ENCODE data around the gene AUTS2. TPM values are rescaled to one million over a fixed set of nuclear protein-coding genes. Genes with fewer than 3 reads are reported as not detected.

Gene AUTS2
- total RNA-seq, 1 experiment from 2014 or later: 42.1 TPM

DNA sequence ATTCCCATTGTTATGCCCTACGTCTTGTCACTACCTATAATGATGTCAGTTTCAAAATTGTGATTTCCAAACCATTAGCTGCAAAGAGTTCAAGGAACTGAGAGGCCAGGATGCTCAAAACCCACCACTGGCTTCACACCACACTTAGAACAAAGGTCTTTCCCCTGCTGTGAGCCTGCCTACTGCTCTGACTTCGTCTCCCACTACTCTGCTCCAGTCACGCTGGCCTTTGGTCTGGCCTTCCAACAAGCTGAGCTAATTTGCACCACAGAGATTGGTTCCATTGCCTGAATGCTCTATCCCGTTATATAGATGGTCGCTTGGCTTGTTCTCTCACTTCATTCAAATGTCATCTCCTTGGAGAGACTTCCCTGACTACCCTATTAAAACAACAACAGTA is 961.5 kb downstream of the AUTS2 start:
- H3K27me3 ChIP-seq (replicated peaks; ENCODE audit: insufficient read depth, low read depth, low read length, poor library complexity): no peaks in the 10 kb centered on the region
- no peak for TF ChIP-seq EZH2 (IDR thresholded peaks at IDR 0.05; ENCODE audit: borderline replicate concordance, low read depth, low read length, poor library complexity, severe bottlenecking)
- TF ChIP-seq CTCF (conservative IDR thresholded peaks at IDR 0.05; ENCODE audit: low read depth, low read length): no peak
- DNase-seq (ENCODE audit: low spot score): no peak
- no peaks in the 10 kb centered on the region for H3K9me3 ChIP-seq (ENCODE audit: low read depth, low read length, poor library complexity, severe bottlenecking)
- intact Hi-C loops (cut with micrococcal nuclease; ENCODE audit: unreplicated experiment): no loop called here
- H3K4me3 ChIP-seq (ENCODE audit: low read depth, low read length, poor library complexity, severe bottlenecking): no peak overlapping the region
- H3K27ac ChIP-seq (ENCODE audit: low read depth, low read length, poor library complexity, severe bottlenecking): no peak overlapping the region
- BruUV-seq (replicated peaks): no TSS peak
- H3K36me3 ChIP-seq (ENCODE audit: insufficient read depth, low read length, poor library complexity, severe bottlenecking): no peaks in the 10 kb centered on the region
- no peaks in the 10 kb centered on the region for H3K4me1 ChIP-seq (ENCODE audit: insufficient read depth, low read length, poor library complexity, severe bottlenecking)
- ChIA-PET CTCF (no interaction called here), POLR2A (ENCODE audit: low non-redundant PET) (no interaction called here)

DNA sequence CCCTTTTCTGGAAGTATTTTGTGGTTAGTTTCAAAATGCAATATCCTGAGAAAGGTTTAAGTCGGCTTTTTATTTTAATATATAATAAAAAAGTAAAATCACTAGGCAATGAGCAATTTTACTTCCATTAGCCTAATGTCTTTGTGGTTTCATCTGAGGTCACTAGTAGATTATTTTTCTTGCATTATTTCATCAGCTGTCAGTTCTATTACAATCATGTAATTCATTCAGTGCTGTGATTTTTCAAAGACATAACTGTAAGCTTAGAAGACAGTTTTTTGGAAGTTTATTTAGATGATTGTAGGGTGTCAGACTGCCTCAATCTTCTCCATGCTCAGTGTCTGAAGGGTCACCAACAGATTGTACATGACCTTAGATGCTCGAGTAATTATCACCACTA is 965.7 kb downstream of the AUTS2 start:
- no peaks in the 10 kb centered on the region for H3K36me3 ChIP-seq (ENCODE audit: insufficient read depth, low read length, poor library complexity, severe bottlenecking)
- no peak overlapping the region for H3K27ac ChIP-seq (ENCODE audit: low read depth, low read length, poor library complexity, severe bottlenecking)
- no peaks in the 10 kb centered on the region for H3K4me1 ChIP-seq (ENCODE audit: insufficient read depth, low read length, poor library complexity, severe bottlenecking)
- BruUV-seq (replicated peaks): no TSS peak
- no peak for DNase-seq (ENCODE audit: low spot score)
- no peak overlapping the region for H3K4me3 ChIP-seq (ENCODE audit: low read depth, low read length, poor library complexity, severe bottlenecking)
- intact Hi-C loops (cut with micrococcal nuclease; ENCODE audit: unreplicated experiment): no loop called here
- H3K9me3 ChIP-seq (ENCODE audit: low read depth, low read length, poor library complexity, severe bottlenecking): no peaks in the 10 kb centered on the region
- H3K27me3 ChIP-seq (replicated peaks; ENCODE audit: insufficient read depth, low read depth, low read length, poor library complexity): no peaks in the 10 kb centered on the region
- TF ChIP-seq EZH2 (IDR thresholded peaks at IDR 0.05; ENCODE audit: borderline replicate concordance, low read depth, low read length, poor library complexity, severe bottlenecking) (no peak), CTCF (conservative IDR thresholded peaks at IDR 0.05; ENCODE audit: low read depth, low read length) (no peak)
- CTCF ChIA-PET: no interaction called here
- POLR2A ChIA-PET (ENCODE audit: low non-redundant PET): no interaction called here

GRCh38 chr7:70565721-70566370 is 967.6 kb downstream of the AUTS2 start:
- H3K36me3 ChIP-seq (ENCODE audit: insufficient read depth, low read length, poor library complexity, severe bottlenecking): no peaks in the 10 kb centered on the region
- intact Hi-C loops (cut with micrococcal nuclease; ENCODE audit: unreplicated experiment): no loop called here
- no peak overlapping the region for H3K4me3 ChIP-seq (ENCODE audit: low read depth, low read length, poor library complexity, severe bottlenecking)
- BruUV-seq (replicated peaks): no TSS peak
- no peak for TF ChIP-seq CTCF (conservative IDR thresholded peaks at IDR 0.05; ENCODE audit: low read depth, low read length)
- TF ChIP-seq EZH2 (IDR thresholded peaks at IDR 0.05; ENCODE audit: borderline replicate concordance, low read depth, low read length, poor library complexity, severe bottlenecking): no peak
- no peak for DNase-seq (ENCODE audit: low spot score)
- ChIA-PET CTCF (no interaction called here), POLR2A (ENCODE audit: low non-redundant PET) (no interaction called here)
- no peaks in the 10 kb centered on the region for H3K9me3 ChIP-seq (ENCODE audit: low read depth, low read length, poor library complexity, severe bottlenecking)
- H3K27me3 ChIP-seq (replicated peaks; ENCODE audit: insufficient read depth, low read depth, low read length, poor library complexity): peaks cover 9% of the 10 kb centered on the region
- no peak overlapping the region for H3K27ac ChIP-seq (ENCODE audit: low read depth, low read length, poor library complexity, severe bottlenecking)
- no peaks in the 10 kb centered on the region for H3K4me1 ChIP-seq (ENCODE audit: insufficient read depth, low read length, poor library complexity, severe bottlenecking)

All from A673 (cell line).